ENCODE results near the gene PLCL1. TPM values are rescaled to one million over a fixed set of nuclear protein-coding genes. Genes with fewer than 3 reads are reported as not detected.

The PLCL1 gene
- total RNA-seq, 3 donors from 2014 or later, result 1.6 to 10.6 (median 2.0) TPM

- intact Hi-C loops (cut with DNase I, micrococcal nuclease), result loop anchor here in 1 of 2 donors (10.0 kb wide), 1 partner anchor 252 kb away; the partner anchor contains the start of gene PLCL1
- H3K36me3 ChIP-seq (ENCODE audit: low read depth), result no peaks in the 10 kb centered on the region
- H3K4me1 ChIP-seq (ENCODE audit: low read depth), result no peaks in the 10 kb centered on the region
- H3K4me3 ChIP-seq, result no peak overlapping the region
- ATAC-seq (no peak), DNase-seq (no peak)
- no peaks in the 10 kb centered on the region for H3K9me3 ChIP-seq
- TF ChIP-seq CTCF (IDR thresholded peaks at IDR 0.05), result no peak
Measured at GRCh38 chr2:198056836-198057235, 252.4 kb downstream of the PLCL1 start.

- H3K36me3 ChIP-seq (ENCODE audit: low read depth), result no peaks in the 10 kb centered on the region
- ATAC-seq, result no peak
- TF ChIP-seq CTCF (IDR thresholded peaks at IDR 0.05), result no peak
- H3K4me3 ChIP-seq, result no peak overlapping the region
- H3K4me1 ChIP-seq (ENCODE audit: low read depth), result no peaks in the 10 kb centered on the region
- intact Hi-C loops (cut with DNase I, micrococcal nuclease), result loop anchor here in 1 of 2 donors (10.0 kb wide), 1 partner anchor 255 kb away; the partner anchor contains the start of gene PLCL1
- H3K9me3 ChIP-seq, result no peaks in the 10 kb centered on the region
- no peak for DNase-seq
Measured at GRCh38 chr2:198059800-198060199, 255.4 kb downstream of the PLCL1 start.

GRCh38 chr2:198060277-198060676 lies 255.9 kb downstream of the PLCL1 start:
- H3K36me3 ChIP-seq (ENCODE audit: low read depth), result no peaks in the 10 kb centered on the region
- intact Hi-C loops (cut with DNase I, micrococcal nuclease), result no loop called here
- DNase-seq (no peak), ATAC-seq (no peak)
- H3K4me3 ChIP-seq, result no peak overlapping the region
- no peak for TF ChIP-seq CTCF (IDR thresholded peaks at IDR 0.05)
- no peaks in the 10 kb centered on the region for H3K9me3 ChIP-seq
- no peaks in the 10 kb centered on the region for H3K4me1 ChIP-seq (ENCODE audit: low read depth)

- no peak for TF ChIP-seq CTCF (IDR thresholded peaks at IDR 0.05)
- no peak overlapping the region for H3K4me3 ChIP-seq
- intact Hi-C loops (cut with DNase I, micrococcal nuclease), result no loop called here
- no peaks in the 10 kb centered on the region for H3K4me1 ChIP-seq (ENCODE audit: low read depth)
- ATAC-seq, result no peak
- no peaks in the 10 kb centered on the region for H3K9me3 ChIP-seq
- H3K36me3 ChIP-seq (ENCODE audit: low read depth), result no peaks in the 10 kb centered on the region
- no peak for DNase-seq
Measured at GRCh38 chr2:198062826-198063225, 258.4 kb downstream of the PLCL1 start.

- no peak overlapping the region for H3K4me3 ChIP-seq
- no peak for ATAC-seq
- TF ChIP-seq CTCF (IDR thresholded peaks at IDR 0.05), result no peak
Measured at GRCh38 chr2:198063242-198063641, 258.8 kb downstream of the PLCL1 start.

GRCh38 chr2:198065322-198065721 lies 260.9 kb downstream of the PLCL1 start:
- intact Hi-C loops (cut with DNase I, micrococcal nuclease), result no loop called here
- Histone ChIP-seq H3K4me1 (ENCODE audit: low read depth) (no peaks in the 10 kb centered on the region), H3K36me3 (ENCODE audit: low read depth) (no peaks in the 10 kb centered on the region), H3K4me3 (no peak overlapping the region), H3K9me3 (no peaks in the 10 kb centered on the region)
- ATAC-seq, result no peak
- no peak for TF ChIP-seq CTCF (IDR thresholded peaks at IDR 0.05)
- no peak for DNase-seq

More at GRCh38 chr2:198063242-198063641, 258.8 kb downstream of the PLCL1 start:
- no peak for DNase-seq
- H3K4me1 ChIP-seq (ENCODE audit: low read depth), result no peaks in the 10 kb centered on the region
- H3K36me3 ChIP-seq (ENCODE audit: low read depth), result no peaks in the 10 kb centered on the region
- intact Hi-C loops (cut with DNase I, micrococcal nuclease), result no loop called here
- H3K9me3 ChIP-seq, result no peaks in the 10 kb centered on the region

Measured in mucosa of descending colon (tissue), 3 donors.